B cell (primary cell): Measurements from ENCODE around the gene ZNF326. TPM values are rescaled to one million over a fixed set of nuclear protein-coding genes. Genes with fewer than 3 reads are reported as not detected.

Source experiments
- ATAC-seq: fragments of 200-7000 bp; cut with Tn5 transposase; one replicate; pipeline ENCODE4 v1.10.0; 2021; ENCODE audit warnings: low read depth, mild to moderate bottlenecking, moderate number of reproducible peaks, moderate library complexity
- CTCF ChIA-PET: fragments of 350-600 bp; sonication (Branson Sonifier 250); formaldehyde crosslinking; loops from one replicate; lab custom pipeline; 2021; ENCODE audit warnings: antibody characterized with exemption, inconsistent platforms; lab: Charles Lee
- POLR2A ChIA-PET: fragments of 350-600 bp; sonication (Branson Sonifier 250); formaldehyde crosslinking; loops from one replicate; lab custom pipeline; 2021; ENCODE audit warnings: antibody characterized with exemption; lab: Charles Lee
- DNase-seq: peaks from one replicate; pipeline ENCODE4 v3.0.0; 2013
- H2AFZ ChIP-seq: 2 replicates; pipeline ENCODE4 v1.6.1; 2012; ENCODE audit warnings: mild to moderate bottlenecking, low read depth, low read length; ENCODE audit not compliant: insufficient read depth, poor library complexity, severe bottlenecking
- H3K27ac ChIP-seq, 2 donors: 1 replicate in 1 of 2; 2 replicates in 1 of 2; pipeline ENCODE4 v1.5.1; 2012 to 2013; ENCODE audit warnings: low read length in 2 of 2, mild to moderate bottlenecking in 2 of 2, moderate library complexity in 1 of 2
- H3K27me3 ChIP-seq, 4 experiments: fragments of 200-600 bp in 1 of 4; sonication (generic) in 1 of 4; replicated peaks in 1 of 4; 1 replicate in 2 of 4; 2 replicates in 2 of 4; pipeline versions ENCODE4 v1.6.1 to v1.7.0; 2013 to 2016; ENCODE audit warnings: low read length in 3 of 4, mild to moderate bottlenecking in 2 of 4, mixed read lengths in 1 of 4, moderate library complexity in 1 of 4; ENCODE audit not compliant: insufficient read depth in 4 of 4, control insufficient read depth in 3 of 4; ENCODE audit errors: control extremely low read depth in 1 of 4
- H3K36me3 ChIP-seq, 2 experiments: replicated peaks in 1 of 2; 1 replicate in 1 of 2; 2 replicates in 1 of 2; pipeline versions ENCODE4 v1.6.1 to v1.7.1; 2013; ENCODE audit warnings: low read length in 1 of 2; ENCODE audit not compliant: insufficient read depth in 2 of 2, control insufficient read depth in 1 of 2; ENCODE audit errors: control extremely low read depth in 1 of 2, extremely low read depth in 1 of 2
- H3K4me1 ChIP-seq, 2 donors: fragments of 200-600 bp in 1 of 2; sonication (generic) in 1 of 2; 1 replicate in 1 of 2; 2 replicates in 1 of 2; pipeline versions ENCODE4 v1.5.1 to v1.6.1; 2013 to 2017; ENCODE audit warnings: low read length in 2 of 2; ENCODE audit not compliant: control insufficient read depth in 2 of 2, insufficient read depth in 2 of 2
- H3K4me2 ChIP-seq: replicated peaks from 2 replicates; pipeline ENCODE3; 2012; ENCODE audit warnings: mild to moderate bottlenecking, low read depth, low read length; ENCODE audit not compliant: poor library complexity, severe bottlenecking
- H3K4me3 ChIP-seq, 5 experiments: fragments of 200-600 bp in 1 of 5; sonication (generic) in 1 of 5; 1 replicate in 3 of 5; 2 replicates in 2 of 5; pipeline versions ENCODE4 v1.5.1 to v1.7.0; 2011 to 2016; ENCODE audit warnings: low read length in 4 of 5, mild to moderate bottlenecking in 4 of 5, low read depth in 2 of 5, control low read depth in 1 of 5, moderate library complexity in 1 of 5; ENCODE audit not compliant: insufficient read depth in 1 of 5; ENCODE audit errors: control extremely low read depth in 1 of 5, extremely low read depth in 1 of 5
- H3K79me2 ChIP-seq: fragments of 200-600 bp; sonication (generic); one replicate; pipeline ENCODE4 v1.6.0; 2016; ENCODE audit warnings: low read length; ENCODE audit not compliant: control insufficient read depth, insufficient read depth
- H3K9ac ChIP-seq: fragments of 200-600 bp; sonication (generic); 2 replicates; pipeline ENCODE4 v1.6.1; 2017; ENCODE audit warnings: mild to moderate bottlenecking, low read length, moderate library complexity
- H3K9me3 ChIP-seq, 3 donors: one replicate each; pipeline versions ENCODE4 v1.6.1 to v1.7.1; 2013; ENCODE audit warnings: low read length in 2 of 3; ENCODE audit not compliant: control insufficient read depth in 2 of 3, insufficient read depth in 1 of 3; ENCODE audit errors: control extremely low read depth in 1 of 3
- H4K20me1 ChIP-seq: 2 replicates; pipeline ENCODE4 v1.6.0; 2012; ENCODE audit warnings: mild to moderate bottlenecking, low read length; ENCODE audit not compliant: insufficient read depth, control insufficient read depth, poor library complexity, severe bottlenecking
- H3K27ac Mint-ChIP-seq: one replicate; pipeline ENCODE4 v1.8.0; 2021; ENCODE audit warnings: mixed read lengths
- H3K27me3 Mint-ChIP-seq: one replicate; pipeline ENCODE4 v1.8.0; 2021; ENCODE audit warnings: mixed read lengths
- H3K4me1 Mint-ChIP-seq: one replicate; pipeline ENCODE4 v1.8.0; 2021; ENCODE audit warnings: mixed read lengths
- H3K4me3 Mint-ChIP-seq: one replicate; pipeline ENCODE4 v1.8.0; 2021; ENCODE audit warnings: mixed read lengths
- H3K9me3 Mint-ChIP-seq: one replicate; pipeline ENCODE4 v1.8.0; 2022; ENCODE audit warnings: mixed read lengths; ENCODE audit not compliant: insufficient read depth
- EZH2 ChIP-seq: IDR thresholded peaks from 2 replicates; pipeline ENCODE4 v1.6.1; 2012; ENCODE audit warnings: borderline replicate concordance, low read depth, mild to moderate bottlenecking, moderate library complexity, low read length; ENCODE audit not compliant: insufficient read depth, poor library complexity, severe bottlenecking
- WGBS: methylation state at CpG from one replicate; pipeline ENCODE4 v1.1.5; 2013; ENCODE audit warnings: missing lambda C conversion rate; ENCODE audit not compliant: insufficient coverage; 5-methylcytosine and 5-hydroxymethylcytosine counted together
- intact Hi-C: fragments of 100-400 bp; cut with micrococcal nuclease; formaldehyde crosslinking; loops from one replicate; pipeline ENCODE4 v1.10.0; 2022
- polyA plus RNA-seq: library from polyadenylated mRNA; depleted of rRNA; stranded (reverse); fragments of >200 nt; gene quantifications from 2 replicates; pipeline ENCODE4 v1.2.3, GENCODE V29; 2012
- total RNA-seq, 2 donors: library from RNA; stranded (reverse); fragments of 120-200 nt in 1 of 2; gene quantifications; 1 replicate in 1 of 2; 2 replicates in 1 of 2; pipeline versions ENCODE4 v1.2.3 to v1.2.4, GENCODE V29; 2013 to 2022
- TF ChIP-seq, protein P1 (sequence below): fragments of 200-600 bp; IDR thresholded peaks from one replicate; pipeline ENCODE4 v1.8.0; 2022; ENCODE audit warnings: antibody characterized with exemption, mild to moderate bottlenecking

ZNF326 gene
- total and polyA plus RNA-seq, 2 donors (not counting 1 experiment from before 2014, with no cell fraction given), result 6.1 to 34.1 TPM

DNA sequence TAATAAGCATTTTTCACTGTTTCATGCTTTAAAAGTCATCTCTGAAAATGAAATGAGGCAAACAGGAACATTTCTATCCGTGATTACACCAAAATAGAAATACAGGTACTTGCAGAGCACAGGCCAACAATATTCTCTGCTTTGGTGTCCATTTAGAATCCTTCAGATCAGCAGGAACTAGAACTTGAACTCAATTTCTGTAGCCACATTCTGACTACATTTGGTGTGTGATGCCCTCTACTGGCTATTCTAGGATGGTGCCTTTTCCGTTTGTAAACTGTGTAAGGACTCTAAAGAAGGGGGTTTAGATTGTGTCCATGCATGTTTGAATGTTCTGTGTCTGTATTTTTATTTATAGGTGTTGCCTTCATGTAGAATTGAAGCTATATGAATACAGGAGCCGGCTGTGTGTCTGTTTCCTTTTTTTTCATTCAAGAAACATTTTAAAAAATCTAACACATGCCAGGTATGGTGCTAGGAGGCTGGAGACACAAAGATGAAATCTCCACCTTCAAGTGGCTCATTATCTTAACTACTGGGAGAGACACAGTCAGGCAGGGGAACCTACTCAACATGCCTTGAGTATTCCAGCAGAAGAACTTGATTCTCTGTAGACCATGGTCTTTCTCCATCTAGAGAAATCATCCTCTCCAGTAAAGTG, 7.6 kb upstream of the ZNF326 start:
- ChIA-PET POLR2A (no interaction called here), CTCF (interaction anchor here (0.7 to 10.6 kb wide), 15 partner anchors 11 to 505 kb away, joined by 3 to 169 read pairs (median 6); partner anchors contain the start of gene LRRC8D)
- ATAC-seq (peak; percentile 93), DNase-seq (peak; percentile 76)
- H3K4me1 ChIP-seq, result no peaks in the 10 kb centered on the region
- 0% methylated on average over 2 of the region's 3 CpGs for WGBS
- H3K27ac ChIP-seq, result no peak overlapping the region
- no peaks in the 10 kb centered on the region for H3K27me3 ChIP-seq
- Mint-ChIP-seq H3K27me3 (no peaks in the 10 kb centered on the region), H3K4me3 (no peak overlapping the region), H3K4me1 (no peaks in the 10 kb centered on the region), H3K27ac (no peak overlapping the region), H3K9me3 (no peaks in the 10 kb centered on the region)
- no peak for TF ChIP-seq EZH2
- TF ChIP-seq, protein P1, sequence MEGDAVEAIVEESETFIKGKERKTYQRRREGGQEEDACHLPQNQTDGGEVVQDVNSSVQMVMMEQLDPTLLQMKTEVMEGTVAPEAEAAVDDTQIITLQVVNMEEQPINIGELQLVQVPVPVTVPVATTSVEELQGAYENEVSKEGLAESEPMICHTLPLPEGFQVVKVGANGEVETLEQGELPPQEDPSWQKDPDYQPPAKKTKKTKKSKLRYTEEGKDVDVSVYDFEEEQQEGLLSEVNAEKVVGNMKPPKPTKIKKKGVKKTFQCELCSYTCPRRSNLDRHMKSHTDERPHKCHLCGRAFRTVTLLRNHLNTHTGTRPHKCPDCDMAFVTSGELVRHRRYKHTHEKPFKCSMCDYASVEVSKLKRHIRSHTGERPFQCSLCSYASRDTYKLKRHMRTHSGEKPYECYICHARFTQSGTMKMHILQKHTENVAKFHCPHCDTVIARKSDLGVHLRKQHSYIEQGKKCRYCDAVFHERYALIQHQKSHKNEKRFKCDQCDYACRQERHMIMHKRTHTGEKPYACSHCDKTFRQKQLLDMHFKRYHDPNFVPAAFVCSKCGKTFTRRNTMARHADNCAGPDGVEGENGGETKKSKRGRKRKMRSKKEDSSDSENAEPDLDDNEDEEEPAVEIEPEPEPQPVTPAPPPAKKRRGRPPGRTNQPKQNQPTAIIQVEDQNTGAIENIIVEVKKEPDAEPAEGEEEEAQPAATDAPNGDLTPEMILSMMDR, result peak; percentile 94
- intact Hi-C loops, result loop anchor here (1.0 to 2.0 kb wide), 5 partner anchors 144 to 988 kb away; partner anchors contain the start of gene LRRC8C
- no peak overlapping the region for H2AFZ ChIP-seq
- H3K36me3 ChIP-seq, result no peaks in the 10 kb centered on the region
- H3K4me3 ChIP-seq, result no peak overlapping the region
- peaks cover 0 to 2% (median 0%) of the 10 kb centered on the region in 3 donors for H3K9me3 ChIP-seq
- no peaks in the 10 kb centered on the region for H4K20me1 ChIP-seq
- H3K79me2 ChIP-seq, result no peaks in the 10 kb centered on the region
- no peak overlapping the region for H3K9ac ChIP-seq
- H3K4me2 ChIP-seq, result no peak overlapping the region

DNA sequence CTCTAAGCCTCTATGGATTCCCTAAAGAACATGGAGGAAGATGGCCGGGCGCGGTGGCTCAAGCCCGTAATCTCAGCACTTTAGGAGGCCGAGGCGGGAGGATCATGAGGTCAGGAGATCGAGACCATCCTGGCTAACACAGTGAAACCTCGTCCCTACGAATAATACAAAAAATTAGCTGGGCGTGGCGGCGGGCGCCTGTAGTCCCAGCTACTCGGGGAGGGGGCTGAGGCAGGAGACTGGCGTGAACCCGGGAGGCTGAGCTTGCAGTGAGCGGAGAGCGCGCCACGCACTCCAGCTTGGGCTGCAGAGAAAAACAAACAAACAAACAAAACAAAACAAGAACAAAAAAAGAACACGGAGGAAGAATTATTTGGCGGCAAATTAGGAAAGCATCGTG, 5.8 kb upstream of the ZNF326 start:
- Histone ChIP-seq H3K4me2 (no peak overlapping the region), H3K27me3 (no peaks in the 10 kb centered on the region), H3K79me2 (no peaks in the 10 kb centered on the region), H3K9me3 (no peaks in the 10 kb centered on the region), H3K4me1 (no peaks in the 10 kb centered on the region), H3K36me3 (no peaks in the 10 kb centered on the region), H4K20me1 (no peaks in the 10 kb centered on the region), H3K9ac (no peak overlapping the region), H2AFZ (no peak overlapping the region), H3K27ac (no peak overlapping the region), H3K4me3 (no peak overlapping the region)
- no peak overlapping the region for H3K4me3 Mint-ChIP-seq
- TF ChIP-seq, protein P1, result no peak
- TF ChIP-seq EZH2, result no peak
- intact Hi-C loops, result no loop called here
- 97% methylated on average over 13 of the region's 23 CpGs for WGBS
- H3K9me3 Mint-ChIP-seq, result no peaks in the 10 kb centered on the region
- H3K27me3 Mint-ChIP-seq, result no peaks in the 10 kb centered on the region
- H3K27ac Mint-ChIP-seq, result no peak overlapping the region
- no peaks in the 10 kb centered on the region for H3K4me1 Mint-ChIP-seq
- DNase-seq, result no peak
- ChIA-PET POLR2A (no interaction called here), CTCF (interaction anchor here (0.7 to 10.6 kb wide), 15 partner anchors 9 to 1742 kb away, joined by 3 to 169 read pairs (median 5); partner anchors contain the start of gene LRRC8D)
- no peak for ATAC-seq
